GM19239 (cell line): ENCODE measurements around the gene SNX25.
"Not testable (repeated sequence)": the region's sequence is repeated elsewhere in the genome, so short reads cannot be mapped to it uniquely, and the experiment has no call there.

Experiments used
- DNase-seq: peaks from one replicate; pipeline ENCODE4 v3.0.0; 2011; ENCODE audit warnings: low spot score; ENCODE audit not compliant: insufficient read length
- FAIRE-seq: peaks from 2 replicates; lab custom pipeline; 2011; peaks lifted over from hg19 to GRCh38; lab: Jason Lieb, UNC

Gene SNX25

DNA sequence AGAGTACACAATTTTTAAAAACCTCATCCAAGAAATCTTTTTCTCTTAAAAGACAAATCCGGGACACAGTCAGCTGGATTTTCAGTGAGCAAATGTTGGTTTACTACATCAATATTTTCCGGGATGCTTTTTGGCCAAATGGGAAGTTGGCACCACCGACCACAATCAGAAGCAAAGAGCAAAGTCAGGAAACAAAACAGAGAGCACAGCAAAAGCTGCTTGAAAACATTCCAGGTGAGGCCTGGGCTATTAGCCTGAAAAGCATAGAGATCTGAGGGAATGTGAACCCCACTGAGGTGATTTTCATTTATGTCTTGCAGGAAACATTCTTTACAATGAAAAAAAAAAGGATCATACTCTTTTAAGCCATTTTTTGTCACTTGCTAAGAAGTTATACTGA is 152.5 kb downstream of the SNX25 start:
- peak; percentile 77 for FAIRE-seq

DNA sequence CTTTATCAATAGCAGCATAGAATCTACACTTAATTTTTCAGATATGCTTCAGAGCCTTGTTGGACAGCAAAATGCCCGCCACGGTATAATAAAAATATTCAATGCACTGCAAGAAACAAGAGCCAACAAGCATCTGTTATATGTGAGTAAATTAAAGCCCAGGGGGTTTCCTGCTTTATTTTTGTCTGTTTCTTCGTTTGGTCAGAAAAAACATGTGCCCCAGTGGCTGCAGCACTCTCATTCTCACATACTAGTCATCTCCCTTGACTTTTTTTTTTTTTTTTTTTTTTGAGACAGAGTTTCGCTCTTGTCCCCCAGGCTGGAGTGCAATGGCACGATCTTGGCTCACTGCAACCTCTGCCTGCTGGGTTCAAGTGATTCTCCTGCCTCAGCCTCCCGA is 153.2 kb downstream of the SNX25 start:
- not testable (repeated sequence) for DNase-seq, FAIRE-seq

More for the DNA sequence above, 152.5 kb downstream of the SNX25 start:
- DNase-seq: no peak

DNA sequence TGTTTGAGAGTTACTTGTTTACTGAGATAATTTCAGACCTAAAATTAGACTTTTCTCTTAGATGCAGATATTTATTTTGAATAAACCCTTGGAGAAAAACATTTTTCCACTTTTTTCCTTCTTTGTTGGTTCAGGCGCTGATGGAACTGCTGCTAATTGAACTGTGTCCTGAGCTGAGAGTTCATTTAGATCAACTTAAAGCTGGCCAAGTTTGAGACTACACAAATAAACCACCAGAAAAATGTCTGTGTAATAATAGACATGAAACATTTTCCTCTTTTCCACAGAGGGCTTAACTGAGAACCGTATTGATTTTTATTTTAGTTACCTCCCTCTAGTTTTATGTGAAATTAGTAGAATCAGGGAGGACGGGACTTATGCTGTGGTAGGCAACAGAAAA is 153.9 kb downstream of the SNX25 start:
- DNase-seq (no peak), FAIRE-seq (no peak)

DNA sequence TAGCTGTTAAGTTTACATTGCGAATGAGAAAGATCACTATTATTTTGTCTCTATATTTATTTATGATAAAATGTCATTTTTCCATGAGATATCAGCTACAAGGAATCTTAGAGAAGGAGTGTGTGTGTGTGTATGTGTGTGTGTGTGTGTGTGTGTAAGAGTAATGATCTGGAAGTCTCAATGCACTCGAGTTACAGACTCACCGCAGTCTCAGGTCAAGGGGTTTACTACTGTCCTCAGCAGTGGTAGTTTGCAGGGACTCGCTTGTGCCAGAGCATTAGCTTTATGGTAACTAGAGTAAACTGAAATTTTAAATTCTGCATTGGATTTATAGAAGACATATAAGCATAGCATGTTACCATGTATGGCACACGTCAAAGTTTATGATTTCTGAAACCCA is 155.5 kb downstream of the SNX25 start:
- no peak for DNase-seq
- FAIRE-seq: no peak

DNA sequence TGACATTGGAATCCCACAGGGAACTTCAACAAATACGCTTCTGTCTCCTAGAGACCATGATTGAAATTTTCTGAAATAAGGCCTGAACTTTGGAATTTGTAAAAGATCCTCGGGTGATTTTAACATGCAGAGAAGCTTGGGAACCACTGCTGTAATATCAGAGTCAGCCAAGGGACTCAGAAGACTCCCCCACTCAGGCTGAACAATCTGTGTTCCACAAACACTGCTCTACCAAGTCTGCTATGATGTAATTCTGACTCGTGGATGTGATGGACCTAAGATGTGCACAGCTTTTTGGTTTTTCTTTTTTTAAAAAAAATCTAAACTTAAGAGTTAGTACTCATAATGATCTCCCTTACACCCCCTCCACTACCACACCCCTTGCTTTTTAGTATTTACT is 160.3 kb downstream of the SNX25 start:
- FAIRE-seq (no peak), DNase-seq (no peak)

DNA sequence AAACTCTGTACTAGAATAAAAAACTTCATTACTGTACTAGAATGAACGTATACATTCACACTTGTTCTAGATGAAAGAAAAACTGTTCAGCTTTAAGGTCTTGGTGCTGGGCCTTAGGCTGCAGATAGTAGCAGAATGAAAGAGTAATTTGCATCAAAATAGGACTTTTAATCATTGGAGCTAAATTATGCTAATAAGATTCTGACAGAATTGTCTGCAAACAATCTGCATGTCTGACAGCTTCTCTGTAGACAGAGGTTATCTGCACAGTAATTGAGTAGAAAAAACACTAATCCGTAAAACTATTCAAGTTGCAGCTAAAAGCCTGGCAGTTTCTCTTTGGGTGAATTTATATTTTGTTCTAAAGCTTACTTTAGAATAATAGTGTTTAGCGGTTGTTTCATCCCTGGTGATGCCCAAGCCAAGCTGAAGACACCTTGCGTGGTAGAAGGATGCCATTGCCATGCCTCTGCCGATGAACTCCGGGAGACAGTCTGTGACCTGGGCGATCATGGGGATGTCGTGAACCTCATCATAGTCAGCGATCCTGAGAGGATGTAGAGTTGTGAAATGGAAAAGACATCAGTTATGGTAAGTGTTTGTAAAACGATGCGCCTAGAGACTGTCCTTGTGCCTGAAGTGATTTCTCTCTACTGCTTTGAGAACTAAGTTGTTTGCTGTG is 161.0 kb downstream of the SNX25 start:
- FAIRE-seq (no peak), DNase-seq (no peak)

DNA sequence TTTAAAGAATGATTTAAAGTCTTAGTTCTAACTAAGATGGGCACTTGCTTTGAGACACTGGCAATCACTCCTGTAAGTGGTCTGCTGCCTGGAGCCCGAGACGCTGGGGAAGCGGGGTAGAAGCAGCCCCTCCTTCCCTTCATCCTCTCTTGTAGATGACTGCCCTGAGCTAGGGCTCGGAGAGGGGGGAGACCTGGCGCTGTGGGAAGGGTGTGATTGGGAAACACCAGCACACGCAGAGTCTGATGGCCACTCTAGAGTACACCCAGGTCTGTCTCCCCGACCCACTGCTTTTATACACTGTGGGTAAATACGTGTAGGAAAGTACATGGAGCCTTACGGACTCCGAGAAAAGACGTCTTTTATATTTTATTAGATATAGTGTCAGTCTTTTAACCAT is 162.3 kb downstream of the SNX25 start:
- FAIRE-seq (no peak), DNase-seq (no peak)

DNA sequence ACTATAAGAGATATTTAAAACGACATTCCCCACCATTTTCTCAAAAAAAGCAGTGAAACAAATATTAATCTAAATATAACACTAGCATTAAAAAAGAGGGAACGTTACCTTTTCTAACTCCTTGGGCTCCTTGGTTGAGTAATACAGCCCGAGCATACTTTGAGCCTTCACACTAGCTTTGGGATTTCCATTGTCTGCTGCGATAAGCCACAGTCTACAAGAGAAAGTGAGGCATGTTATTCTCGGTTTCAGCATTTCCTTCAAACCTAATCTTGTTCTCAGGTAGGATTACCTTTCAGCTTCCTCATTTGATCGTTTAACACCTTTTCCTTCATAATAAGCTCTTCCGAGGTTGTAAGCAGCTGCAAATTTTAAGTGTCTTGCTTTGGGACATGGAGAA is 164.6 kb downstream of the SNX25 start:
- FAIRE-seq (no peak), DNase-seq (no peak)

DNA sequence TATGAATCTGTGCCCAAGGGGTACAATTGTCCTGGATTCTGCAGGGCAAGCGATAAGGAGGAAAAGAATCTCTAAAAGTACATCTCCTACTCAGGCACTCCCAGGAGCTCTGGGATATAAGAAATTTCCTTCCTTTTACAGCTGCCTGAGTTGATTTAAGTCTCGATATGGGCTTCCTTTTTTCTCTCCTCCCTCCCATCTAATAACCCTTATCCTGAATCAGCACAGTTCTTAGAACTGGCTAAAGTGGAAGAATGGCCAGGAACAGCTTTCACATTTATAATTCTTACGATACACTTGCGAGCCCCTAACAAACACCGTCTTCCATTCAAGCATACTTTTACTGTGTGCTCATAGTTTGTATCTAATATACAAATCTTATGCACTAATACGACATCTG is 165.2 kb downstream of the SNX25 start:
- DNase-seq (no peak), FAIRE-seq (no peak)

DNA sequence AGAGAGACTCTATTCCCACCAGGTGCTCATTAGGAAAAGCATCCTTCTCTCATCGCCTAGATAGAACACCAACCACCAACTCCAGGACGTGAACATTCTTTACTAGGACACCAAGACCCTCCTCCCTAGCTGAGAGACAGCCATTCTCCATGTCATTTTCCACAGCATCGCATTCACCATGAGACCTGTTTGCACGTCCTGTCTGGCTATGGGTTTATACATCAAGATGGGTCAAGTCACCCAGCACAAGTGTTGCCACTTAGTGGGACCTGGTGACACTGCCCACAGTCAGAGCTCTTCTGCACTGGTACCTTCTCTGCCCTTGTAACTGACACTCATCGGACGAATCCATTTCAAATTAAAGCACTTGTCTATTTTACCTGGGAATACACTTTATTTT is 168.9 kb downstream of the SNX25 start:
- FAIRE-seq: no peak
- DNase-seq: no peak

DNA sequence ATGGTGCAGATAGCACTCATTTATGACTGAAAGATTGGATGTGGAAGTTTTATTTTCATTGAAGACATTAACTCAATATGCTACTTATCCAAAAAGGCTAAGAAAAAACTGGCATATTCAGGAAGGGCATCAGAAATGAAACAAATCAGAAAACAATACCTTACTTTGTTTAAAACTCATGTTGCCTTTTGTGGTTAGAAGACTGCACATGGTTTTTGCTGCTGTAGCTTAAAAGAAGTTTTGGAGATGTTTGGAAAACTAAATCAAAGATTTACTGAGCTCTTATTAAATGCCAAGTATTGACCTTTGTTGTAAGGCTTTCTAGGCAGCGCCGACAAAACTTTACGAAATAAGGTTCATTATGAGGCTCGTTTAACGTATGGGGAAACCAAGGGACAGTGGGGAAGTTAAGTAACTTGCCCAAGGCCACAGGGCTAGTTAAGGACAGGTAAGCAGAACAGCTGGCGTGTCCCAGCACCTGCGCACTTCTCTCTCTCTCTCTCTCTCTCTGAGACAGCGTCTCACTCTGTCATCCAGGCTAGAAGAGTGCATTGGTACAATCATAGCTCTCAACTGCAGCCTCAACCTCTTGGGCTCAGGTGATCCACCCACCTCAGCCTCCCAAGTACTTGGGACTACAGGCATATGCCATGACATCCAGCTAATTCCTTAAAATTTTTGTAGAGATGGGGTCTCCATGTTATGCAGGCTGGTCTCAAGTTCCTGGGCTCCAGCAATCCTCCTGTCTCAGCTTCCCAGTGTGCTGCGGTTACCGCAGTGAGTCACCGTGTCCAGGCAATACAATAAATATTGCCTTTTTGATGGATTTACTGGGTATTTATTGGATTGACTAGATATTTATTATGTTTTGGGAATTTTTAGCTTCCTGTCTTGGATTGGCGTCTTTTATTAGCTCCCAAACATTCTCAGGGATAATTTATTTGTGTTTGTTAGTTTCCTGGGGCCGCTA is 170.2 kb downstream of the SNX25 start:
- DNase-seq (no peak), FAIRE-seq (peak; percentile 28)

DNA sequence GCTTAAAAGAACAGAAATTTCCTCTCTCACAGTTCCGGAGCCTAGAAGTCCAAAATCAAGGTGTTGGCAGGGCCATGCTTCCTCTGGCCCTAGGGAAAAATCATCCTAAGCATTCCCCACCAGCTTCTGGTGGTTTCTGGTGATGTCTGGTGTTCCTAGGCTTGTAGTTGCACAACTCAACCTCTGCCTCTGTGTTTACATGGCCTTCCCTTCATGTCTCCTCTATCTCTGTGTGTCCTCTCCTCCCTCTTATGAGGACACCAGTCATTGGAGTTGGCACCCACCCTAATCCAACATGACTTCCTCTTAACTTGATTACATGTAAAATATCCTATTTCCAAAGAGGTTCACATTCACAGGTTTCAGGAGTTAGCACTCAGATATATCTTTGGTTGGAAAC is 170.9 kb downstream of the SNX25 start:
- FAIRE-seq: no peak
- no peak for DNase-seq

DNA sequence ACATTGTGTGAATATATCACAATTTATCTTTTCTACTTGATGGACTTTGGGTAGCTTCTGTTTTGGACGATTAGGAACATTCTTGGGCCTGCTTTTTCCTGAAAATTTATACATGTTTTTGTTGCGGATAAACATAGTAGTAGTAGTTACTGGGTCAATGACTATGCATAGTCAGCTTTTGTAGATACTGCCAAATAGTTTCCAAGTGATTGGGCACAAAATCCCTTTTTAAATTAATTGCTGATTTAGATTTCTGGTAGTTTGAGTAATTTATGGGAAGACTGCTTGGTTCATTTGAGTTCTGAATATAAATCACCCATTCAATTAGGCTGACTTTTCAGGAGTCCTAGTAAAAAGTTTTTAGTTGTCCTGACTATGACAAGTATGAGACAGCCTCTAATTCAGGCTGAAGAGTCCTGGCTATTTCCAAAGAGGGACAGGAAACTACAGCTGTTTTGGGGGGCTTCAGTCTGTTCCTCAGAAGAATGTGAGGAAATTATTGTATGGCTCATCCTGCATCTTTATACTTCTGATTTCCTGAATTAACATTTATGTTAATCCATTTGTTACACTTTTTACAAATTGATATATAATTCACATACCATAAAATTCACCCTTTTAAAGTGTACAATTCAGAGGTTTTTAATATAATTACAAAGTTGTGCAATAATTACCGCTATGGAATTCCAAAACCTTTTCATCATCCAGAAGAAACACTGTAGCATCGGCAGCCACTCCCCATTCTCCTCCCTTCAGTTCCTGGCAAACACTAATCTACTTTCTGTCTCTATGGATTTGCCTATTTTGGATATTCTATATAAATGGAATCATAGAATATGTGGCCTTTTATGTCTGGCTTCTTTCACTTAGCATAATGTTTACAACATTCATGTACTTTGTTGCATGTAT is 172.1 kb downstream of the SNX25 start:
- no peak for DNase-seq
- FAIRE-seq: no peak

DNA sequence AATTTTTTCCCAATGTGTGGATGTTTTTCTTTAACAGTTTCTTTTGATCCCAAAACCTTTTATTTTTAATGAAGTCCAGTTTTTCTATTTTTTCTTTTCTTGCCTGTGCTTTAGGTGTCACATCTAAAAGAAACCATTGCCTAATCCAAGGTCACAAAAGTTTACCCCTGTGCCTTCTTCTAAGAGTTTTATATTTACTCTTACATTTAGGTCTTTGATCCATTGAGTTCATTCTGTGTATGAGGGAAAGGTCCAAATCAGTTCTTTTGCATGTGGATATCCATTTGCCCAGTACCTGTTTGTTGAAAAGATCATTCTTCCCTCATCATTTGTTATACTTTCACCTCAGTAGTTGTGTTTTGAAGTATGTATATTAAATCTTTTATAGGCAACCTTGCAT is 173.4 kb downstream of the SNX25 start:
- FAIRE-seq (no peak), DNase-seq (no peak)

DNA sequence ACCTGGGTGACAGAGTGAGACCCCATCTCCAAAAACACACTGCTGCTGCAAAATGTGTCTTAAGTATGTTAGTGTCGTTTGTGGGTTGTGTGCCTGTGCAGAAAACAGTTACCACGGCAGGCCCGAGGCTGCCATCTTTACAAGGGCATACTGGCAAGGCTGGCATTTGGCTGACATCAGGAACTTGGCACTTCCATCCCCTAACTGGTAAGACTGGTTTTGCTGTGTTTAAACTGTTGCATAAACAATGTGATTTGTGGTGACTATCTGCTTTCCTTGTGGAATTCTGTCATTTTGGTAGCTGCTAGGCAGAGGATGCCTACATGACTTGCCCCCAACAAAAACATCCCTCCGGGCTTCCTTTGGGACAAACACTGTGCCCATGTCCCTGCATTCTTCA is 174.1 kb downstream of the SNX25 start:
- FAIRE-seq (no peak), DNase-seq (no peak)

DNA sequence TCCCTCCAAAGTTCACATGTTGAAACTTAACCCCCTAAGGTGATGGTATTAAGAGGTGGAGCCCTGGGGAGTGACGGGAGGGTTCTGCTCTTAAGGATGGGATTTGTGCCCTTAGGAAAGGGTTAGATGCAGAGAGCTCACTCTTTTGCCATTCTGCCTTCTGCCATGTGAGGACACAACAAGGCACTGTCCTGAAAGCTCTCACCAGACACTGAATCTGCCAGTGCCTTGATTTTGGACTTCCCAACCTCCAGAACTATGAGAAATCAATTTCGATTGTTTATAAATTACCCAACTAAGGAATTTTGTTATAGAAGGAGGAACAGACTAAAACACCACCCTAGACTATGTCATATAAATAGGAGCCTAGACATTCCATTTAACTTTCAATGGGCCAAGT is 174.7 kb downstream of the SNX25 start:
- DNase-seq: no peak
- no peak for FAIRE-seq

DNA sequence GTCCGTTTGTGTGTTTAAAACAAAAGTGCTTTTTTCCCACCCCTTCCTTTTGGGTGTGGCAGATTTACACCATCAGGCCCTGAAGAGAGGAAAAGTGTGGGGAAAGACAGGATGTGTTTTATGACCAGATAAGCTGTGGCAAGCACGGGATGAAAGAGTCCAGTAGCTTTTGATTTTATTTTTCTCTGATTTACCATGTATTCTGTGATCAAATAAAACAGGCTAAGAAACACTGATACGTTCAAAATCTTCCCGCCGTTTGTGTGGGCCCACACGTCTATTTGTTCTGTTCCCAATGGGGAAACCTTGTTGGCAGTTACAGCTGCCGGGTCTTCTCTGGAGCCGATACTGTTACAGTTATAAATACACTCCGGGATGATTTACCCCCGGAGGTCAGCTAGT is 175.5 kb downstream of the SNX25 start:
- FAIRE-seq: no peak
- no peak for DNase-seq

DNA sequence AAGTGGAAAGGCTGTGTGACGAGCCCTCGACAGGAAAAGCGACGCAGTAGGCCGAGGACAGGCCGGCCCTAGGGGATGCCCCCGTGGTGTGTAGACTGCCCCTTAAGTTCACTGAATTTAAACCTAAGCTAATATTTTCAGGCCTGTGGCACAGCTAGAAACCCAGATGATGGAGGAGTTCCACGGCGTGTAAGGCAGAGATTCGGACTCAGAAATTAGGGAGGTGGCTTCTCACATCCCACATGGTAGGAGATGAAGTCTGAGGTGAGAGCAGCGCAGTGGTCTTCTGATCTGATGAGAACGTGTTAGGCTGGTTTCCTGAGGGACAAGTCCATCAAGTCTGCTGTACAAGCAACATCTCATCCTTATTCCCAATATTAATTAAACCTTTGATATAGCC is 178.6 kb downstream of the SNX25 start:
- no peak for DNase-seq
- FAIRE-seq: no peak

DNA sequence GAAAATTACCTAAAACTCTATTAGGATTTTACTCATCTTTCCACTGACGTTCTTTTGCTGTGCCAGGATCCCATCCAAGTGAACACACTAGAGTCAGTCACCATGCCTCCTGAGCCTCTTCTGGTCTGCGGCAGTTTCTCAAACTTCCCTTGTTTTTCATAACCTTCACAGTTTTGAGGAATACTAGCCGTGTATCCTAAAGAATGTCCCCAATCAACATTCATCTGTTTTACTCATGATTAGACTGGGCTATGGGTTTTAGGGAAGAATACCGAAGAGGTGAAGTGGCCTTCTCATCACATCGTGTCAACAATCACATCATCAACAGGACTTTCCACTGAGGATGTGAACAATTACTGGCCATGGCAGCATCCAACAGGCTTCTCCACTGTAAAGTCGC is 181.5 kb downstream of the SNX25 start:
- FAIRE-seq (no peak), DNase-seq (no peak)

DNA sequence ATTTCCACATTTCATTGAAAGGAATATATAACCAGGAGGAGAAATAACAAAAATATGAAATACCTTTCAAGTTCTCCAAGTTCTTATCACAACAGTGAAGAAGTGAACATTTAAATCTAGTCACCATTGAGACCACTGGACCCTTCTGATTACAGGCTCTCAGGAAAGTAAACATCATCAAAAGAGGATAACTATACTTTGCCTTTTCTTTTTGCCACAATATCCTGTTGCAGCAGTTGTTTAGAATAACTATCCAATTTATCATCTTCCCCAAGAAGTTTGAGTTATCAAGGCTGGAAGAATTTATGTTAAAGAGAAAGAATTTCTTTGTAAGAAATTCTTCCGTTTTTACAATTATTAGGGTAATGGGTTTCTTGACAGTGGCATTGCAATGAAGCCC is 182.8 kb downstream of the SNX25 start:
- DNase-seq (no peak), FAIRE-seq (no peak)
